SH-SY5Y (cell line): ENCODE measurements around the gene MAEL.

ENCODE experiments used
- GATA2 ChIP-seq: IDR thresholded peaks from 2 replicates; pipeline ENCODE4 v1.6.1; 2011; ENCODE audit warnings: mild to moderate bottlenecking, low read depth, low read length
- GATA3 ChIP-seq: IDR thresholded peaks from 2 replicates; pipeline ENCODE4 v1.6.1; 2011; ENCODE audit warnings: low read depth, mild to moderate bottlenecking, low read length, moderate library complexity

GRCh38 chr1:166972193-166972592, 16.9 kb upstream of the MAEL start:
- TF ChIP-seq GATA2 (no peak), GATA3 (no peak)
